Measurements from ENCODE around the gene CTRL. TPM values are rescaled to one million over a fixed set of nuclear protein-coding genes. Genes with fewer than 3 reads are reported as not detected.

CTRL gene
- total and polyA plus RNA-seq, 4 donors, result 0.09 to 5.0 (median 0.30) TPM

DNA sequence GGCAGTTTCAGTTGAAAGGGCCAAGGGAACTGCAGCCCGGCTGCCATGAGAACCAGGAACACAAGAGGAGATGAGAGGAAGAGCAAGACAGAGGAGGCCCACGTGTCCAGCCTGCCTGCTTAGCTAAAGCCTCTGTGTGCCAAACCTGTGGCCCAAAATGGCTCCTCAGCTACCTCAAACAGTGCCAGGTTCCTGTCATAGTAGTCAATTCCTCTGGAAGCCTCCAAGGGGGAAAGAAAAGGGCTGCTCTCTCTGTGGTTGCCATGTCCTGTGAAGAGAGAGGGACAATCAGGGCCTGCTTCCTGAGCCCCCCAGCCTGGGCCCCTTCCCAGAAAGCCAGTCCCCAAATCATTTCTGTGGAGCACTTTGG is 31.6 kb upstream of the CTRL start:
- Histone ChIP-seq H3K4me3 (ENCODE audit: low read depth in 1 of 3, low read length in 3 of 3) (no peak overlapping the region), H3K36me3 (ENCODE audit: control insufficient read depth in 4 of 4, insufficient read depth in 3 of 4, low read depth in 1 of 4, low read length in 3 of 4) (peaks cover 0 to 6% (median 2%) of the 10 kb centered on the region in 4 donors), H3K9ac (ENCODE audit: low read depth in 1 of 2, low read length in 2 of 2) (no peak overlapping the region), H3K9me3 (ENCODE audit: control insufficient read depth in 4 of 4, low read length in 3 of 4) (no peaks in the 10 kb centered on the region), H3K4me1 (ENCODE audit: control insufficient read depth in 4 of 4, insufficient read depth in 4 of 4, low read length in 3 of 4) (peaks cover 9 to 40% (median 26%) of the 10 kb centered on the region in 4 donors), H3K27me3 (ENCODE audit: control insufficient read depth in 4 of 4, insufficient read depth in 4 of 4, low read length in 3 of 4) (no peaks in the 10 kb centered on the region), H3K27ac (ENCODE audit: low read depth in 1 of 2, low read length in 2 of 2) (no peak overlapping the region)
- DNase-seq (ENCODE audit: low spot score), result no peak
- TF ChIP-seq EGR1 (IDR thresholded peaks at IDR 0.05; ENCODE audit: low read depth in 2 of 2) (no peak), SP1 (IDR thresholded peaks at IDR 0.05) (no peak), NR2F2 (IDR thresholded peaks at IDR 0.05) (no peak)
- TF ChIP-seq, protein P1, sequence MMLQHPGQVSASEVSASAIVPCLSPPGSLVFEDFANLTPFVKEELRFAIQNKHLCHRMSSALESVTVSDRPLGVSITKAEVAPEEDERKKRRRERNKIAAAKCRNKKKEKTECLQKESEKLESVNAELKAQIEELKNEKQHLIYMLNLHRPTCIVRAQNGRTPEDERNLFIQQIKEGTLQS (IDR thresholded peaks at IDR 0.05), result no peak
- WGBS, result 76% methylated on average over 2 of the region's 2 CpGs

DNA sequence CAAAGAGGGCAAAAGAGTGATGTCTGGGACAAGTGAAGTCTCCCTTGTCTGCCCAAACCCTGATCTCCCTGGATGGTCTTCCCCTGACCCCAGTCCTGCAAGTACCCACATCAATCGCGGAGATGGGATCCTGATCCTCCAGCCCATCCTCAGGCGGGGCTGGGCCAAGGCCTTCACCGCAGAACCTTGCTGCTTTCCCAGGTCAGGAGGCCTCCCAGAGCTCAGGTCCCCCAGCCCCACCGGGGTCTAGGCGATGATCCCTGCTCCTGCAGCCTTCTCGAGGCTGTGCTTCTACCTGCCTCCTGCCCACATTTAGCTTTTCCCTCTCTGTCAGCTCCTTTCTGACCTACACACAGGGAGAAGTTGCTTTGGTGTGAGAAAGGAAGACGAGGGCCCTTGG is 30.5 kb upstream of the CTRL start:
- peaks cover 9 to 33% (median 20%) of the 10 kb centered on the region in 4 donors for H3K4me1 ChIP-seq (ENCODE audit: control insufficient read depth in 4 of 4, insufficient read depth in 4 of 4, low read length in 3 of 4)

DNA sequence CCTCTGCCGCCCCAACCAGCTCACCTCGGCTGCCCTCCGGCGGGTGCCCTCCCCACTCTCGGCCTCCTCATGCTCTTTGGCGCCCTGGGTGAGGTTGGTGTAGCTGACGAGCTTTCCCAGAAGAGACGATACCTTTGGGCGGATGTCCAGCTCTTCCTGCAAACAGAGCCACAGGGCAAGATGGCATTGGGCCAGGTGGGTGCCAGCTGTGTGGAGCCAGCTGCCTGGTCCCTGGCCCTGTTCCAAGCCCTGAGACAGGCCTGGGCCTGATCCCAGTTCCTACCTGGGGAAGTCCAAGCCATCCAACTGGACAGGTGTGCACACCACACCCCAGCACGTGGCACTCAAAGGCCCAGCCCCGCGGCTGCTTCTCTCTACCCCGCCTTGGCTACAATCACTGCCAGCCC is 29.9 kb upstream of the CTRL start:
- WGBS, result 33% methylated on average over 13 of the region's 13 CpGs
- H3K36me3 ChIP-seq (ENCODE audit: control insufficient read depth in 4 of 4, insufficient read depth in 3 of 4, low read depth in 1 of 4, low read length in 3 of 4), result peaks cover 0 to 13% (median 3%) of the 10 kb centered on the region in 4 donors
- no peak for DNase-seq (ENCODE audit: low spot score)
- H3K9ac ChIP-seq (ENCODE audit: low read depth in 1 of 2, low read length in 2 of 2), result no peak overlapping the region
- H3K4me3 ChIP-seq (ENCODE audit: low read depth in 1 of 3, low read length in 3 of 3), result no peak overlapping the region
- H3K27me3 ChIP-seq (ENCODE audit: control insufficient read depth in 4 of 4, insufficient read depth in 4 of 4, low read length in 3 of 4), result no peaks in the 10 kb centered on the region
- H3K9me3 ChIP-seq (ENCODE audit: control insufficient read depth in 4 of 4, low read length in 3 of 4), result no peaks in the 10 kb centered on the region
- peak overlapping the region; percentile 27 to 42 for H3K27ac ChIP-seq (ENCODE audit: low read depth in 1 of 2, low read length in 2 of 2)
- H3K4me1 ChIP-seq (ENCODE audit: control insufficient read depth in 4 of 4, insufficient read depth in 4 of 4, low read length in 3 of 4), result peaks cover 9 to 27% (median 14%) of the 10 kb centered on the region in 4 donors
- TF ChIP-seq FOXA1 (IDR thresholded peaks at IDR 0.05) (no peak), JUND (IDR thresholded peaks at IDR 0.05) (peak in 1 of 2 donors; percentile 53), HNF4A (conservative IDR thresholded peaks at IDR 0.05) (peak; percentile 33 to 77), NR2F2 (IDR thresholded peaks at IDR 0.05) (no peak), HNF4G (IDR thresholded peaks at IDR 0.05) (no peak), TAF1 (conservative IDR thresholded peaks at IDR 0.05) (no peak), RXRA (IDR thresholded peaks at IDR 0.05) (peak; percentile 95 to 97), YY1 (IDR thresholded peaks at IDR 0.05) (peak; percentile 26), RAD21 (IDR thresholded peaks at IDR 0.05) (peak in 1 of 2 donors; percentile 35), FOXA2 (IDR thresholded peaks at IDR 0.05) (peak; percentile 18), GABPA (IDR thresholded peaks at IDR 0.05 in 1 of 2, conservative IDR thresholded peaks at IDR 0.05 in 1 of 2) (peak in 1 of 2 donors; percentile 52), EGR1 (IDR thresholded peaks at IDR 0.05; ENCODE audit: low read depth in 2 of 2) (no peak)
- TF ChIP-seq, protein P2, sequence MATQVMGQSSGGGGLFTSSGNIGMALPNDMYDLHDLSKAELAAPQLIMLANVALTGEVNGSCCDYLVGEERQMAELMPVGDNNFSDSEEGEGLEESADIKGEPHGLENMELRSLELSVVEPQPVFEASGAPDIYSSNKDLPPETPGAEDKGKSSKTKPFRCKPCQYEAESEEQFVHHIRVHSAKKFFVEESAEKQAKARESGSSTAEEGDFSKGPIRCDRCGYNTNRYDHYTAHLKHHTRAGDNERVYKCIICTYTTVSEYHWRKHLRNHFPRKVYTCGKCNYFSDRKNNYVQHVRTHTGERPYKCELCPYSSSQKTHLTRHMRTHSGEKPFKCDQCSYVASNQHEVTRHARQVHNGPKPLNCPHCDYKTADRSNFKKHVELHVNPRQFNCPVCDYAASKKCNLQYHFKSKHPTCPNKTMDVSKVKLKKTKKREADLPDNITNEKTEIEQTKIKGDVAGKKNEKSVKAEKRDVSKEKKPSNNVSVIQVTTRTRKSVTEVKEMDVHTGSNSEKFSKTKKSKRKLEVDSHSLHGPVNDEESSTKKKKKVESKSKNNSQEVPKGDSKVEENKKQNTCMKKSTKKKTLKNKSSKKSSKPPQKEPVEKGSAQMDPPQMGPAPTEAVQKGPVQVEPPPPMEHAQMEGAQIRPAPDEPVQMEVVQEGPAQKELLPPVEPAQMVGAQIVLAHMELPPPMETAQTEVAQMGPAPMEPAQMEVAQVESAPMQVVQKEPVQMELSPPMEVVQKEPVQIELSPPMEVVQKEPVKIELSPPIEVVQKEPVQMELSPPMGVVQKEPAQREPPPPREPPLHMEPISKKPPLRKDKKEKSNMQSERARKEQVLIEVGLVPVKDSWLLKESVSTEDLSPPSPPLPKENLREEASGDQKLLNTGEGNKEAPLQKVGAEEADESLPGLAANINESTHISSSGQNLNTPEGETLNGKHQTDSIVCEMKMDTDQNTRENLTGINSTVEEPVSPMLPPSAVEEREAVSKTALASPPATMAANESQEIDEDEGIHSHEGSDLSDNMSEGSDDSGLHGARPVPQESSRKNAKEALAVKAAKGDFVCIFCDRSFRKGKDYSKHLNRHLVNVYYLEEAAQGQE (IDR thresholded peaks at IDR 0.05), result peak; percentile 32
- TF ChIP-seq, protein P3, sequence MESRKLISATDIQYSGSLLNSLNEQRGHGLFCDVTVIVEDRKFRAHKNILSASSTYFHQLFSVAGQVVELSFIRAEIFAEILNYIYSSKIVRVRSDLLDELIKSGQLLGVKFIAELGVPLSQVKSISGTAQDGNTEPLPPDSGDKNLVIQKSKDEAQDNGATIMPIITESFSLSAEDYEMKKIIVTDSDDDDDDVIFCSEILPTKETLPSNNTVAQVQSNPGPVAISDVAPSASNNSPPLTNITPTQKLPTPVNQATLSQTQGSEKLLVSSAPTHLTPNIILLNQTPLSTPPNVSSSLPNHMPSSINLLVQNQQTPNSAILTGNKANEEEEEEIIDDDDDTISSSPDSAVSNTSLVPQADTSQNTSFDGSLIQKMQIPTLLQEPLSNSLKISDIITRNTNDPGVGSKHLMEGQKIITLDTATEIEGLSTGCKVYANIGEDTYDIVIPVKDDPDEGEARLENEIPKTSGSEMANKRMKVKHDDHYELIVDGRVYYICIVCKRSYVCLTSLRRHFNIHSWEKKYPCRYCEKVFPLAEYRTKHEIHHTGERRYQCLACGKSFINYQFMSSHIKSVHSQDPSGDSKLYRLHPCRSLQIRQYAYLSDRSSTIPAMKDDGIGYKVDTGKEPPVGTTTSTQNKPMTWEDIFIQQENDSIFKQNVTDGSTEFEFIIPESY (IDR thresholded peaks at IDR 0.05), result no peak
- TF ChIP-seq, protein P4, sequence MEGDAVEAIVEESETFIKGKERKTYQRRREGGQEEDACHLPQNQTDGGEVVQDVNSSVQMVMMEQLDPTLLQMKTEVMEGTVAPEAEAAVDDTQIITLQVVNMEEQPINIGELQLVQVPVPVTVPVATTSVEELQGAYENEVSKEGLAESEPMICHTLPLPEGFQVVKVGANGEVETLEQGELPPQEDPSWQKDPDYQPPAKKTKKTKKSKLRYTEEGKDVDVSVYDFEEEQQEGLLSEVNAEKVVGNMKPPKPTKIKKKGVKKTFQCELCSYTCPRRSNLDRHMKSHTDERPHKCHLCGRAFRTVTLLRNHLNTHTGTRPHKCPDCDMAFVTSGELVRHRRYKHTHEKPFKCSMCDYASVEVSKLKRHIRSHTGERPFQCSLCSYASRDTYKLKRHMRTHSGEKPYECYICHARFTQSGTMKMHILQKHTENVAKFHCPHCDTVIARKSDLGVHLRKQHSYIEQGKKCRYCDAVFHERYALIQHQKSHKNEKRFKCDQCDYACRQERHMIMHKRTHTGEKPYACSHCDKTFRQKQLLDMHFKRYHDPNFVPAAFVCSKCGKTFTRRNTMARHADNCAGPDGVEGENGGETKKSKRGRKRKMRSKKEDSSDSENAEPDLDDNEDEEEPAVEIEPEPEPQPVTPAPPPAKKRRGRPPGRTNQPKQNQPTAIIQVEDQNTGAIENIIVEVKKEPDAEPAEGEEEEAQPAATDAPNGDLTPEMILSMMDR (IDR thresholded peaks at IDR 0.05; ENCODE audit: low read depth, low read length, missing input control), result no peak

More for the DNA sequence above, 30.5 kb upstream of the CTRL start:
- Histone ChIP-seq H3K4me3 (ENCODE audit: low read depth in 1 of 3, low read length in 3 of 3) (no peak overlapping the region), H3K27me3 (ENCODE audit: control insufficient read depth in 4 of 4, insufficient read depth in 4 of 4, low read length in 3 of 4) (no peaks in the 10 kb centered on the region), H3K36me3 (ENCODE audit: control insufficient read depth in 4 of 4, insufficient read depth in 3 of 4, low read depth in 1 of 4, low read length in 3 of 4) (peaks cover 0 to 13% (median 3%) of the 10 kb centered on the region in 4 donors), H3K27ac (ENCODE audit: low read depth in 1 of 2, low read length in 2 of 2) (peak overlapping the region; percentile 27), H3K9me3 (ENCODE audit: control insufficient read depth in 4 of 4, low read length in 3 of 4) (no peaks in the 10 kb centered on the region), H3K9ac (ENCODE audit: low read depth in 1 of 2, low read length in 2 of 2) (no peak overlapping the region)
- TF ChIP-seq, protein P3 (IDR thresholded peaks at IDR 0.05), result no peak
- TF ChIP-seq NR2F2 (IDR thresholded peaks at IDR 0.05) (no peak), EGR1 (IDR thresholded peaks at IDR 0.05; ENCODE audit: low read depth in 2 of 2) (no peak)
- 93% methylated on average over 8 of the region's 8 CpGs for WGBS
- no peak for DNase-seq (ENCODE audit: low spot score)
